ENCODE measurements around the gene ACY1. TPM values are rescaled to one million over a fixed set of nuclear protein-coding genes. Genes with fewer than 3 reads are reported as not detected.

ACY1 gene
- total RNA-seq, 1 donor from 2014 or later: 14.6 TPM

- Histone ChIP-seq H3K27ac (ENCODE audit: low read depth, low read length) (no peak overlapping the region), H3K27me3 (ENCODE audit: control insufficient read depth in 3 of 3, insufficient read depth in 3 of 3, low read length in 3 of 3) (no peaks in the 10 kb centered on the region), H3K4me1 (ENCODE audit: control insufficient read depth in 3 of 3, insufficient read depth in 3 of 3, low read length in 3 of 3) (peaks cover 40 to 46% (median 42%) of the 10 kb centered on the region in 3 donors), H3K9me3 (ENCODE audit: control insufficient read depth in 3 of 3, low read length in 3 of 3) (no peaks in the 10 kb centered on the region), H3K4me3 (ENCODE audit: low read length in 3 of 3) (no peak overlapping the region), H3K9ac (ENCODE audit: low read depth in 1 of 3, low read length in 3 of 3) (no peak overlapping the region), H3K36me3 (ENCODE audit: control insufficient read depth in 3 of 3, insufficient read depth in 3 of 3, low read length in 3 of 3) (no peaks in the 10 kb centered on the region)
Measured at GRCh38 chr3:52002748-52003147, 19.4 kb downstream of the ACY1 start.

GRCh38 chr3:52004163-52004787 is 20.9 kb downstream of the ACY1 start:
- Histone ChIP-seq H3K4me3 (ENCODE audit: low read length in 3 of 3) (peak overlapping the region in 1 of 3 donors; percentile 22), H3K4me1 (ENCODE audit: control insufficient read depth in 3 of 3, insufficient read depth in 3 of 3, low read length in 3 of 3) (peaks cover 40 to 47% (median 43%) of the 10 kb centered on the region in 3 donors), H3K27ac (ENCODE audit: low read depth, low read length) (no peak overlapping the region), H3K9ac (ENCODE audit: low read depth in 1 of 3, low read length in 3 of 3) (peak overlapping the region in 1 of 3 donors; percentile 60), H3K36me3 (ENCODE audit: control insufficient read depth in 3 of 3, insufficient read depth in 3 of 3, low read length in 3 of 3) (no peaks in the 10 kb centered on the region), H3K27me3 (ENCODE audit: control insufficient read depth in 3 of 3, insufficient read depth in 3 of 3, low read length in 3 of 3) (no peaks in the 10 kb centered on the region), H3K9me3 (ENCODE audit: control insufficient read depth in 3 of 3, low read length in 3 of 3) (no peaks in the 10 kb centered on the region)

- peak overlapping the region in 1 of 3 donors; percentile 41 for H3K4me3 ChIP-seq (ENCODE audit: low read length in 3 of 3)
- no peaks in the 10 kb centered on the region for H3K27me3 ChIP-seq (ENCODE audit: control insufficient read depth in 3 of 3, insufficient read depth in 3 of 3, low read length in 3 of 3)
- H3K27ac ChIP-seq (ENCODE audit: low read depth, low read length): no peak overlapping the region
- no peaks in the 10 kb centered on the region for H3K36me3 ChIP-seq (ENCODE audit: control insufficient read depth in 3 of 3, insufficient read depth in 3 of 3, low read length in 3 of 3)
- no peaks in the 10 kb centered on the region for H3K9me3 ChIP-seq (ENCODE audit: control insufficient read depth in 3 of 3, low read length in 3 of 3)
- H3K9ac ChIP-seq (ENCODE audit: low read depth in 1 of 3, low read length in 3 of 3): peak overlapping the region; percentile 2 to 60 (median 51)
- H3K4me1 ChIP-seq (ENCODE audit: control insufficient read depth in 3 of 3, insufficient read depth in 3 of 3, low read length in 3 of 3): peaks cover 40 to 47% (median 46%) of the 10 kb centered on the region in 3 donors
Measured at GRCh38 chr3:52004906-52005395, 21.6 kb downstream of the ACY1 start.

- Histone ChIP-seq H3K27me3 (ENCODE audit: control insufficient read depth in 3 of 3, insufficient read depth in 3 of 3, low read length in 3 of 3) (no peaks in the 10 kb centered on the region), H3K36me3 (ENCODE audit: control insufficient read depth in 3 of 3, insufficient read depth in 3 of 3, low read length in 3 of 3) (no peaks in the 10 kb centered on the region), H3K4me1 (ENCODE audit: control insufficient read depth in 3 of 3, insufficient read depth in 3 of 3, low read length in 3 of 3) (peaks cover 40 to 47% (median 46%) of the 10 kb centered on the region in 3 donors), H3K4me3 (ENCODE audit: low read length in 3 of 3) (peak overlapping the region in 1 of 3 donors; percentile 41), H3K27ac (ENCODE audit: low read depth, low read length) (no peak overlapping the region), H3K9me3 (ENCODE audit: control insufficient read depth in 3 of 3, low read length in 3 of 3) (no peaks in the 10 kb centered on the region), H3K9ac (ENCODE audit: low read depth in 1 of 3, low read length in 3 of 3) (peak overlapping the region in 2 of 3 donors; percentile 51 to 60)
Measured at GRCh38 chr3:52005571-52005986, 22.2 kb downstream of the ACY1 start.

GRCh38 chr3:52006017-52006819 is 22.9 kb downstream of the ACY1 start:
- Histone ChIP-seq H3K4me3 (ENCODE audit: low read length in 3 of 3) (no peak overlapping the region), H3K36me3 (ENCODE audit: control insufficient read depth in 3 of 3, insufficient read depth in 3 of 3, low read length in 3 of 3) (no peaks in the 10 kb centered on the region), H3K27me3 (ENCODE audit: control insufficient read depth in 3 of 3, insufficient read depth in 3 of 3, low read length in 3 of 3) (no peaks in the 10 kb centered on the region), H3K4me1 (ENCODE audit: control insufficient read depth in 3 of 3, insufficient read depth in 3 of 3, low read length in 3 of 3) (peaks cover 40 to 47% (median 46%) of the 10 kb centered on the region in 3 donors), H3K9ac (ENCODE audit: low read depth in 1 of 3, low read length in 3 of 3) (peak overlapping the region in 1 of 3 donors; percentile 33), H3K9me3 (ENCODE audit: control insufficient read depth in 3 of 3, low read length in 3 of 3) (no peaks in the 10 kb centered on the region), H3K27ac (ENCODE audit: low read depth, low read length) (no peak overlapping the region)

GRCh38 chr3:52006820-52007133 is 23.4 kb downstream of the ACY1 start:
- H3K9ac ChIP-seq (ENCODE audit: low read depth in 1 of 3, low read length in 3 of 3): peak overlapping the region in 1 of 3 donors; percentile 33
- H3K4me1 ChIP-seq (ENCODE audit: control insufficient read depth in 3 of 3, insufficient read depth in 3 of 3, low read length in 3 of 3): peaks cover 37 to 42% (median 42%) of the 10 kb centered on the region in 3 donors
- H3K36me3 ChIP-seq (ENCODE audit: control insufficient read depth in 3 of 3, insufficient read depth in 3 of 3, low read length in 3 of 3): no peaks in the 10 kb centered on the region
- no peak overlapping the region for H3K4me3 ChIP-seq (ENCODE audit: low read length in 3 of 3)
- no peaks in the 10 kb centered on the region for H3K9me3 ChIP-seq (ENCODE audit: control insufficient read depth in 3 of 3, low read length in 3 of 3)
- no peaks in the 10 kb centered on the region for H3K27me3 ChIP-seq (ENCODE audit: control insufficient read depth in 3 of 3, insufficient read depth in 3 of 3, low read length in 3 of 3)
- no peak overlapping the region for H3K27ac ChIP-seq (ENCODE audit: low read depth, low read length)

GRCh38 chr3:52007291-52007690 is 24.0 kb downstream of the ACY1 start:
- H3K9me3 ChIP-seq (ENCODE audit: control insufficient read depth in 3 of 3, low read length in 3 of 3): no peaks in the 10 kb centered on the region
- no peaks in the 10 kb centered on the region for H3K36me3 ChIP-seq (ENCODE audit: control insufficient read depth in 3 of 3, insufficient read depth in 3 of 3, low read length in 3 of 3)
- H3K4me1 ChIP-seq (ENCODE audit: control insufficient read depth in 3 of 3, insufficient read depth in 3 of 3, low read length in 3 of 3): peaks cover 40 to 45% (median 45%) of the 10 kb centered on the region in 3 donors
- H3K27ac ChIP-seq (ENCODE audit: low read depth, low read length): no peak overlapping the region
- H3K9ac ChIP-seq (ENCODE audit: low read depth in 1 of 3, low read length in 3 of 3): peak overlapping the region in 1 of 3 donors; percentile 54
- H3K27me3 ChIP-seq (ENCODE audit: control insufficient read depth in 3 of 3, insufficient read depth in 3 of 3, low read length in 3 of 3): no peaks in the 10 kb centered on the region
- no peak overlapping the region for H3K4me3 ChIP-seq (ENCODE audit: low read length in 3 of 3)

- Histone ChIP-seq H3K9ac (ENCODE audit: low read depth in 1 of 3, low read length in 3 of 3) (no peak overlapping the region), H3K36me3 (ENCODE audit: control insufficient read depth in 3 of 3, insufficient read depth in 3 of 3, low read length in 3 of 3) (no peaks in the 10 kb centered on the region), H3K4me1 (ENCODE audit: control insufficient read depth in 3 of 3, insufficient read depth in 3 of 3, low read length in 3 of 3) (peaks cover 41 to 61% (median 59%) of the 10 kb centered on the region in 3 donors), H3K27ac (ENCODE audit: low read depth, low read length) (no peak overlapping the region), H3K9me3 (ENCODE audit: control insufficient read depth in 3 of 3, low read length in 3 of 3) (no peaks in the 10 kb centered on the region), H3K27me3 (ENCODE audit: control insufficient read depth in 3 of 3, insufficient read depth in 3 of 3, low read length in 3 of 3) (no peaks in the 10 kb centered on the region), H3K4me3 (ENCODE audit: low read length in 3 of 3) (no peak overlapping the region)
Measured at GRCh38 chr3:52010431-52010830, 27.1 kb downstream of the ACY1 start.

- H3K4me1 ChIP-seq (ENCODE audit: control insufficient read depth in 3 of 3, insufficient read depth in 3 of 3, low read length in 3 of 3): peaks cover 37 to 62% (median 59%) of the 10 kb centered on the region in 3 donors
- H3K36me3 ChIP-seq (ENCODE audit: control insufficient read depth in 3 of 3, insufficient read depth in 3 of 3, low read length in 3 of 3): no peaks in the 10 kb centered on the region
- no peaks in the 10 kb centered on the region for H3K9me3 ChIP-seq (ENCODE audit: control insufficient read depth in 3 of 3, low read length in 3 of 3)
- H3K27ac ChIP-seq (ENCODE audit: low read depth, low read length): no peak overlapping the region
- H3K9ac ChIP-seq (ENCODE audit: low read depth in 1 of 3, low read length in 3 of 3): peak overlapping the region in 1 of 3 donors; percentile 20
- no peaks in the 10 kb centered on the region for H3K27me3 ChIP-seq (ENCODE audit: control insufficient read depth in 3 of 3, insufficient read depth in 3 of 3, low read length in 3 of 3)
- peak overlapping the region; percentile 27 to 52 (median 38) for H3K4me3 ChIP-seq (ENCODE audit: low read length in 3 of 3)
Measured at GRCh38 chr3:52012699-52013098, 29.4 kb downstream of the ACY1 start.

Data from skeletal muscle tissue (tissue), 4 donors.